ENCODE data around the gene FANCC. TPM values are rescaled to one million over a fixed set of nuclear protein-coding genes. Genes with fewer than 3 reads are reported as not detected.

FANCC gene
- total RNA-seq, 3 donors from 2014 or later (not counting 1 experiment from before 2014, with no cell fraction given), result 9.9 to 18.9 (median 12.8) TPM

- Histone ChIP-seq H3K27me3 (ENCODE audit: control insufficient read depth, insufficient read depth, low read length) (no peaks in the 10 kb centered on the region), H3K27ac (ENCODE audit: low read length) (no peak overlapping the region), H3K36me3 (ENCODE audit: control insufficient read depth, insufficient read depth, low read length) (no peaks in the 10 kb centered on the region), H3K4me3 (ENCODE audit: low read length) (no peak overlapping the region), H3K4me1 (ENCODE audit: control insufficient read depth, insufficient read depth, low read length) (peaks cover 6% of the 10 kb centered on the region), H3K9me3 (ENCODE audit: control insufficient read depth, insufficient read depth, low read length) (no peaks in the 10 kb centered on the region)
- no peak overlapping the region for H3K4me3 Mint-ChIP-seq
- no peaks in the 10 kb centered on the region for H3K27me3 Mint-ChIP-seq (ENCODE audit: low read depth in 2 of 2)
- no peak overlapping the region for H3K27ac Mint-ChIP-seq
- ATAC-seq (peak; percentile 89 to 98 (median 98)), DNase-seq (peak; percentile 67 to 79)
- WGBS (ENCODE audit: insufficient coverage), result 34% methylated on average over 34 of the region's 35 CpGs
- no peaks in the 10 kb centered on the region for H3K36me3 Mint-ChIP-seq
- H3K9me3 Mint-ChIP-seq, result no peaks in the 10 kb centered on the region
- peaks cover 5% of the 10 kb centered on the region in 2 donors for H3K4me1 Mint-ChIP-seq
- TF ChIP-seq CTCF (IDR thresholded peaks at IDR 0.05), result peak; percentile 98
- intact Hi-C loops (cut with micrococcal nuclease), result loop anchor here (1.0 kb wide), 2 partner anchors 344 to 446 kb away; no protein-coding TSS in a partner anchor
Observed at GRCh38 chr9:95127249-95128176, 190.0 kb downstream of the FANCC start.

GRCh38 chr9:95126739-95127138 is 190.8 kb downstream of the FANCC start:
- H3K27ac Mint-ChIP-seq, result no peak overlapping the region
- no peaks in the 10 kb centered on the region for H3K9me3 ChIP-seq (ENCODE audit: control insufficient read depth, insufficient read depth, low read length)
- H3K27ac ChIP-seq (ENCODE audit: low read length), result no peak overlapping the region
- no peaks in the 10 kb centered on the region for H3K27me3 Mint-ChIP-seq (ENCODE audit: low read depth in 2 of 2)
- no peaks in the 10 kb centered on the region for H3K9me3 Mint-ChIP-seq
- intact Hi-C loops (cut with micrococcal nuclease), result loop anchor here (1.0 kb wide), 2 partner anchors 343 to 445 kb away; no protein-coding TSS in a partner anchor
- H3K36me3 ChIP-seq (ENCODE audit: control insufficient read depth, insufficient read depth, low read length), result no peaks in the 10 kb centered on the region
- WGBS (ENCODE audit: insufficient coverage), result 95% methylated on average over 7 of the region's 9 CpGs
- no peaks in the 10 kb centered on the region for H3K27me3 ChIP-seq (ENCODE audit: control insufficient read depth, insufficient read depth, low read length)
- H3K36me3 Mint-ChIP-seq, result no peaks in the 10 kb centered on the region
- H3K4me1 ChIP-seq (ENCODE audit: control insufficient read depth, insufficient read depth, low read length), result peaks cover 6% of the 10 kb centered on the region
- no peak for TF ChIP-seq CTCF (IDR thresholded peaks at IDR 0.05)
- no peak overlapping the region for H3K4me3 Mint-ChIP-seq
- ATAC-seq (no peak), DNase-seq (no peak)
- no peak overlapping the region for H3K4me3 ChIP-seq (ENCODE audit: low read length)
- H3K4me1 Mint-ChIP-seq, result peaks cover 5% of the 10 kb centered on the region in 2 donors

- H3K9me3 ChIP-seq (ENCODE audit: control insufficient read depth, insufficient read depth, low read length), result no peaks in the 10 kb centered on the region
- ATAC-seq (no peak), DNase-seq (no peak)
- WGBS (ENCODE audit: insufficient coverage), result 100% methylated on average over 1 of the region's 3 CpGs
- intact Hi-C loops (cut with micrococcal nuclease), result no loop called here
- no peaks in the 10 kb centered on the region for H3K27me3 ChIP-seq (ENCODE audit: control insufficient read depth, insufficient read depth, low read length)
- Mint-ChIP-seq H3K36me3 (no peaks in the 10 kb centered on the region), H3K27ac (no peak overlapping the region), H3K4me3 (no peak overlapping the region), H3K4me1 (no peaks in the 10 kb centered on the region), H3K9me3 (no peaks in the 10 kb centered on the region), H3K27me3 (ENCODE audit: low read depth in 2 of 2) (no peaks in the 10 kb centered on the region)
- no peak overlapping the region for H3K4me3 ChIP-seq (ENCODE audit: low read length)
- no peak for TF ChIP-seq CTCF (IDR thresholded peaks at IDR 0.05)
- H3K36me3 ChIP-seq (ENCODE audit: control insufficient read depth, insufficient read depth, low read length), result no peaks in the 10 kb centered on the region
- no peak overlapping the region for H3K27ac ChIP-seq (ENCODE audit: low read length)
- H3K4me1 ChIP-seq (ENCODE audit: control insufficient read depth, insufficient read depth, low read length), result peaks cover 6% of the 10 kb centered on the region
Observed at GRCh38 chr9:95125652-95126051, 191.9 kb downstream of the FANCC start.

Measured in natural killer cell (primary cell).